WTC11 (cell line): Measurements from ENCODE around the gene PAOX. TPM values are rescaled to one million over a fixed set of nuclear protein-coding genes. Genes with fewer than 3 reads are reported as not detected.

Source experiments
- ATAC-seq: fragments of 200-7000 bp; cut with Tn5 transposase; 2 replicates; pipeline ENCODE4 v1.10.0; 2021; ENCODE audit warnings: mild to moderate bottlenecking, moderate library complexity
- CTCF ChIA-PET: fragments of 300-600 bp; sonication (Branson Sonifier 250); formaldehyde crosslinking; loops from one replicate; lab custom pipeline; 2021; ENCODE audit warnings: antibody characterized with exemption; lab: Charles Lee
- POLR2A ChIA-PET: fragments of 350-600 bp; sonication (Branson Sonifier 250); formaldehyde crosslinking; loops from one replicate; lab custom pipeline; 2021; ENCODE audit warnings: antibody characterized with exemption; lab: Charles Lee
- DNase-seq: peaks from one replicate; pipeline ENCODE4 v3.0.0; 2021; ENCODE audit warnings: low spot score
- H3K27ac Mint-ChIP-seq: 2 replicates; pipeline ENCODE4 v1.8.0; 2021; ENCODE audit warnings: mixed read lengths
- H3K27me3 Mint-ChIP-seq: 2 replicates; pipeline ENCODE4 v1.8.0; 2021; ENCODE audit warnings: low read depth, mild to moderate bottlenecking, moderate library complexity, mixed read lengths
- H3K36me3 Mint-ChIP-seq: 2 replicates; pipeline ENCODE4 v1.8.0; 2021; ENCODE audit warnings: mixed read lengths
- H3K4me1 Mint-ChIP-seq: 2 replicates; pipeline ENCODE4 v1.8.0; 2022; ENCODE audit warnings: mixed read lengths
- H3K4me3 Mint-ChIP-seq: 2 replicates; pipeline ENCODE4 v1.8.0; 2021; ENCODE audit warnings: mild to moderate bottlenecking, moderate library complexity, mixed read lengths
- H3K9me3 Mint-ChIP-seq: 2 replicates; pipeline ENCODE4 v1.8.0; 2021; ENCODE audit warnings: mixed read lengths
- IRF2 ChIP-seq: sonication (generic); formaldehyde crosslinking; IDR thresholded peaks from 2 replicates; pipeline ENCODE4 v1.8.0; 2022; ENCODE audit warnings: low read depth, missing genetic modification reagents, borderline replicate concordance
- SMAD4 ChIP-seq: sonication (generic); formaldehyde crosslinking; IDR thresholded peaks from 2 replicates; pipeline ENCODE4 v1.8.0; 2022; ENCODE audit warnings: mild to moderate bottlenecking, missing genetic modification reagents
- SP1 ChIP-seq: sonication (generic); formaldehyde crosslinking; conservative IDR thresholded peaks from 2 replicates; pipeline ENCODE4 v1.8.1; 2022; ENCODE audit warnings: missing genetic modification reagents
- ZNF138 ChIP-seq: sonication (generic); formaldehyde crosslinking; conservative IDR thresholded peaks from 2 replicates; pipeline ENCODE4 v1.8.1; 2022; ENCODE audit warnings: mild to moderate bottlenecking, moderate library complexity, missing genetic modification reagents
- ZNF232 ChIP-seq: sonication (generic); formaldehyde crosslinking; IDR thresholded peaks from 2 replicates; pipeline ENCODE4 v1.8.0; 2022; ENCODE audit warnings: mild to moderate bottlenecking, missing genetic modification reagents
- total RNA-seq: library from RNA; stranded (reverse); gene quantifications from 3 replicates; pipeline ENCODE4 v1.2.3, GENCODE V29; 2021
- TF ChIP-seq, protein P1 (sequence below): sonication (generic); formaldehyde crosslinking; IDR thresholded peaks from 2 replicates; pipeline ENCODE4 v1.8.0; 2023; ENCODE audit warnings: missing genetic modification reagents, mild to moderate bottlenecking, borderline replicate concordance
- TF ChIP-seq, protein P2 (sequence below): fragments of 250-450 bp; sonication (Bioruptor Pico); IDR thresholded peaks from 2 replicates; pipeline ENCODE4 v1.9.0; 2021; ENCODE audit warnings: mild to moderate bottlenecking
- TF ChIP-seq, protein P3 (sequence below): sonication (generic); formaldehyde crosslinking; IDR thresholded peaks from 2 replicates; pipeline ENCODE4 v1.8.0; 2022; ENCODE audit warnings: missing genetic modification reagents
- TF ChIP-seq, protein P4 (sequence below): fragments of 250-450 bp; sonication (Bioruptor Pico); IDR thresholded peaks from 2 replicates; pipeline ENCODE4 v1.9.0; 2021; ENCODE audit warnings: moderate library complexity, mild to moderate bottlenecking, inconsistent platforms, borderline replicate concordance
- TF ChIP-seq, protein P5 (sequence below): fragments of 250-450 bp; sonication (Bioruptor Pico); IDR thresholded peaks from 2 replicates; pipeline ENCODE4 v2.1.2; 2022; ENCODE audit warnings: mild to moderate bottlenecking, moderate library complexity

PAOX gene
- total RNA-seq, 1 experiment from 2014 or later = 3.6 TPM

DNA sequence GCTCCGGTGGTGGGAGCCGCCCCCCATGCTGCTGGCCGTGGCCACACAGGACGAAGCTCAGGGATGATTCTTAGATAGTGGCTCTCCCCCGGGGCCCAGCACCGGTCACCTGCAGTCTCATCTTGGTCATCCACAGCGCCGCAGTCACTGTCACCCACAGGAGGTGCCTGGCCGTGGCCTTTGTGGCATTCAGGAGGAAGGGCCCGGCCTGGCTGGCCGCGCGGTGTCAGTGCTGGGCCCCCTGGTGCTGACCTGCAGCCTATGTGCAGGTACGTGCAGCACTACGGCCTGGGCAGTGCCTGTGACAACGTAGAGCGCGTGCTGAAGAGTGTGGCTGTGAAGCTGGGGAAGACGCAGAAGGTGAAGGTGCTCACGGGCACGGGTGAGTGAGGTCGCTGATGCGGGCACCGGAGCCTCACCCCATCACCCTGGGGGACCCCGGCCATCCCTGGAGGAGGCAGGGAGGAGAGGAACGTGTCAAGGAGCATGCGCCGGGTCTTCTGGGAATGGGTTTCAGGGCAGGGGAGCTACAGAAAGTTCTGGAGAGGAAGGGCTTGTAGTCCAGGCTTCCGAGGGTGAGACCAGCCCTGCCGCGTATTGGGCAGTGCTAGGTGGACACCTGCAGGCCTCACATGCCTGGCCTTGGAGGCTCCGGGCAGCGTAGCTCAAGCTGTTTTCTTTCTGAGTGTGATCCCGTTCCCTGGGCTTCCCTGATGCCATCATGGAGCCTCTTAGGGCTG, 40.3 kb downstream of the PAOX start (continued):
- TF ChIP-seq, protein P1, sequence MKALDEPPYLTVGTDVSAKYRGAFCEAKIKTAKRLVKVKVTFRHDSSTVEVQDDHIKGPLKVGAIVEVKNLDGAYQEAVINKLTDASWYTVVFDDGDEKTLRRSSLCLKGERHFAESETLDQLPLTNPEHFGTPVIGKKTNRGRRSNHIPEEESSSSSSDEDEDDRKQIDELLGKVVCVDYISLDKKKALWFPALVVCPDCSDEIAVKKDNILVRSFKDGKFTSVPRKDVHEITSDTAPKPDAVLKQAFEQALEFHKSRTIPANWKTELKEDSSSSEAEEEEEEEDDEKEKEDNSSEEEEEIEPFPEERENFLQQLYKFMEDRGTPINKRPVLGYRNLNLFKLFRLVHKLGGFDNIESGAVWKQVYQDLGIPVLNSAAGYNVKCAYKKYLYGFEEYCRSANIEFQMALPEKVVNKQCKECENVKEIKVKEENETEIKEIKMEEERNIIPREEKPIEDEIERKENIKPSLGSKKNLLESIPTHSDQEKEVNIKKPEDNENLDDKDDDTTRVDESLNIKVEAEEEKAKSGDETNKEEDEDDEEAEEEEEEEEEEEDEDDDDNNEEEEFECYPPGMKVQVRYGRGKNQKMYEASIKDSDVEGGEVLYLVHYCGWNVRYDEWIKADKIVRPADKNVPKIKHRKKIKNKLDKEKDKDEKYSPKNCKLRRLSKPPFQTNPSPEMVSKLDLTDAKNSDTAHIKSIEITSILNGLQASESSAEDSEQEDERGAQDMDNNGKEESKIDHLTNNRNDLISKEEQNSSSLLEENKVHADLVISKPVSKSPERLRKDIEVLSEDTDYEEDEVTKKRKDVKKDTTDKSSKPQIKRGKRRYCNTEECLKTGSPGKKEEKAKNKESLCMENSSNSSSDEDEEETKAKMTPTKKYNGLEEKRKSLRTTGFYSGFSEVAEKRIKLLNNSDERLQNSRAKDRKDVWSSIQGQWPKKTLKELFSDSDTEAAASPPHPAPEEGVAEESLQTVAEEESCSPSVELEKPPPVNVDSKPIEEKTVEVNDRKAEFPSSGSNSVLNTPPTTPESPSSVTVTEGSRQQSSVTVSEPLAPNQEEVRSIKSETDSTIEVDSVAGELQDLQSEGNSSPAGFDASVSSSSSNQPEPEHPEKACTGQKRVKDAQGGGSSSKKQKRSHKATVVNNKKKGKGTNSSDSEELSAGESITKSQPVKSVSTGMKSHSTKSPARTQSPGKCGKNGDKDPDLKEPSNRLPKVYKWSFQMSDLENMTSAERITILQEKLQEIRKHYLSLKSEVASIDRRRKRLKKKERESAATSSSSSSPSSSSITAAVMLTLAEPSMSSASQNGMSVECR = no peak
- TF ChIP-seq ZNF232 (CRISPR knock-in tag) (no peak), SP1 (no peak)
- TF ChIP-seq, protein P2, sequence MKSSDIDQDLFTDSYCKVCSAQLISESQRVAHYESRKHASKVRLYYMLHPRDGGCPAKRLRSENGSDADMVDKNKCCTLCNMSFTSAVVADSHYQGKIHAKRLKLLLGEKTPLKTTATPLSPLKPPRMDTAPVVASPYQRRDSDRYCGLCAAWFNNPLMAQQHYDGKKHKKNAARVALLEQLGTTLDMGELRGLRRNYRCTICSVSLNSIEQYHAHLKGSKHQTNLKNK = no peak
- TF ChIP-seq, protein P3, sequence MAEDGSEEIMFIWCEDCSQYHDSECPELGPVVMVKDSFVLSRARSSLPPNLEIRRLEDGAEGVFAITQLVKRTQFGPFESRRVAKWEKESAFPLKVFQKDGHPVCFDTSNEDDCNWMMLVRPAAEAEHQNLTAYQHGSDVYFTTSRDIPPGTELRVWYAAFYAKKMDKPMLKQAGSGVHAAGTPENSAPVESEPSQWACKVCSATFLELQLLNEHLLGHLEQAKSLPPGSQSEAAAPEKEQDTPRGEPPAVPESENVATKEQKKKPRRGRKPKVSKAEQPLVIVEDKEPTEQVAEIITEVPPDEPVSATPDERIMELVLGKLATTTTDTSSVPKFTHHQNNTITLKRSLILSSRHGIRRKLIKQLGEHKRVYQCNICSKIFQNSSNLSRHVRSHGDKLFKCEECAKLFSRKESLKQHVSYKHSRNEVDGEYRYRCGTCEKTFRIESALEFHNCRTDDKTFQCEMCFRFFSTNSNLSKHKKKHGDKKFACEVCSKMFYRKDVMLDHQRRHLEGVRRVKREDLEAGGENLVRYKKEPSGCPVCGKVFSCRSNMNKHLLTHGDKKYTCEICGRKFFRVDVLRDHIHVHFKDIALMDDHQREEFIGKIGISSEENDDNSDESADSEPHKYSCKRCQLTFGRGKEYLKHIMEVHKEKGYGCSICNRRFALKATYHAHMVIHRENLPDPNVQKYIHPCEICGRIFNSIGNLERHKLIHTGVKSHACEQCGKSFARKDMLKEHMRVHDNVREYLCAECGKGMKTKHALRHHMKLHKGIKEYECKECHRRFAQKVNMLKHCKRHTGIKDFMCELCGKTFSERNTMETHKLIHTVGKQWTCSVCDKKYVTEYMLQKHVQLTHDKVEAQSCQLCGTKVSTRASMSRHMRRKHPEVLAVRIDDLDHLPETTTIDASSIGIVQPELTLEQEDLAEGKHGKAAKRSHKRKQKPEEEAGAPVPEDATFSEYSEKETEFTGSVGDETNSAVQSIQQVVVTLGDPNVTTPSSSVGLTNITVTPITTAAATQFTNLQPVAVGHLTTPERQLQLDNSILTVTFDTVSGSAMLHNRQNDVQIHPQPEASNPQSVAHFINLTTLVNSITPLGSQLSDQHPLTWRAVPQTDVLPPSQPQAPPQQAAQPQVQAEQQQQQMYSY (CRISPR knock-in tag) = no peak

DNA sequence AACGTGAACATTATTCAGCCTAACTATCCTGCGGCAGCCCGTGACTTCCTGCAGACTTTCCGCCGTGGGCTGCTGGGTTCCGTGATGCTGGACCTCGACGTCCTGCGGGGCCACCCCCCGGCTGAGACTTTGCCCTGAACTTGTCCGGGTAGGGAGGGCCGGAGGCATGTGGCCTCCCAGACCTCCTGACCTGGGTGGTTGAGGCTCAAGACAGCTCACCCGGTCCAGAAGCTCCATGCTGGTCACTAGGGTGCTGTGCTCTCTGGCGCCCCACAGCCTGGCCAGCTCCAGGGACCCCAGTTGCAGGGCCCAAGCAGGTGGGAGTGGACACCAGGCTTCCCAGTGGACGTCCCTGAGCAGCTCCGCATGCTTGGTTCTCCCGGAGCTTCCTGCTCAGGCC, 41.0 kb downstream of the PAOX start:
- peaks cover 12% of the 10 kb centered on the region for H3K27me3 Mint-ChIP-seq
- H3K4me3 Mint-ChIP-seq = no peak overlapping the region
- no peak overlapping the region for H3K27ac Mint-ChIP-seq
- H3K4me1 Mint-ChIP-seq = no peaks in the 10 kb centered on the region
- TF ChIP-seq, protein P4, sequence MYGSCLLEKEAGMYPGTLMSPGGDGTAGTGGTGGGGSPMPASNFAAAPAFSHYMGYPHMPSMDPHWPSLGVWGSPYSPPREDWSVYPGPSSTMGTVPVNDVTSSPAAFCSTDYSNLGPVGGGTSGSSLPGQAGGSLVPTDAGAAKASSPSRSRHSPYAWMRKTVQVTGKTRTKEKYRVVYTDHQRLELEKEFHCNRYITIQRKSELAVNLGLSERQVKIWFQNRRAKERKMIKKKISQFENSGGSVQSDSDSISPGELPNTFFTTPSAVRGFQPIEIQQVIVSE (CRISPR knock-in tag) = no peak
- TF ChIP-seq, protein P5, sequence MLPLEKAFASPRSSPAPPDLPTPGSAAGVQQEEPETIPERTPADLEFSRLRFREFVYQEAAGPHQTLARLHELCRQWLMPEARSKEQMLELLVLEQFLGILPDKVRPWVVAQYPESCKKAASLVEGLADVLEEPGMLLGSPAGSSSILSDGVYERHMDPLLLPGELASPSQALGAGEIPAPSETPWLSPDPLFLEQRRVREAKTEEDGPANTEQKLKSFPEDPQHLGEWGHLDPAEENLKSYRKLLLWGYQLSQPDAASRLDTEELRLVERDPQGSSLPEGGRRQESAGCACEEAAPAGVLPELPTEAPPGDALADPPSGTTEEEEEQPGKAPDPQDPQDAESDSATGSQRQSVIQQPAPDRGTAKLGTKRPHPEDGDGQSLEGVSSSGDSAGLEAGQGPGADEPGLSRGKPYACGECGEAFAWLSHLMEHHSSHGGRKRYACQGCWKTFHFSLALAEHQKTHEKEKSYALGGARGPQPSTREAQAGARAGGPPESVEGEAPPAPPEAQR (CRISPR knock-in tag) = no peak
- TF ChIP-seq SMAD4 (no peak), IRF2 (CRISPR knock-in tag) (no peak)
- DNase-seq (no peak), ATAC-seq (no peak)
- ChIA-PET CTCF (interaction anchor here (1.2 kb wide), 1 partner anchor 68 kb away, joined by 3 read pairs; no protein-coding TSS in a partner anchor), POLR2A (no interaction called here)
- peaks cover 10% of the 10 kb centered on the region for H3K9me3 Mint-ChIP-seq
- peaks cover 14% of the 10 kb centered on the region for H3K36me3 Mint-ChIP-seq

DNA sequence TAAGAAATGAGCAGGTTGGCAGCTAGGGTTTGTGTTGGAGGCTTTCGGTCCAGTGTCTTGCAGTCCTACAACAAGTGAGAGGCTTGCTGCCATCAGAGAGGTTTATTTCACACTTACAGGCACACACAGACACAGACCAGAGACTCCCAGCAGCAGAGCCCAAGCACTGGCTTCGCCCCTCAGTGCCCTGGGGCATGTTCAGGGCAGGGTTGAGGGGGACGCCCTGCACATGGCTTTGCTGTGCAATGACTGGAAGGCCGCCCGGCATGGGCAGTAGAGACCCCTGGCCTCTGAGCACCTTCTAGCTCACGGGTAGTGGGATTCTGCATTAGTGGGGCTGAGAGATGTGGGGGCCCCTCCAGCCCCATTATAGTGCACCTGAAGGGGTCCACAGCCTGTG, 41.5 kb downstream of the PAOX start:
- H3K4me3 Mint-ChIP-seq = no peak overlapping the region

More for the DNA sequence above, 41.5 kb downstream of the PAOX start:
- no peaks in the 10 kb centered on the region for H3K4me1 Mint-ChIP-seq
- CTCF ChIA-PET = interaction anchor here (0.9 to 1.2 kb wide), 2 partner anchors 69 to 91 kb away, joined by 3 read pairs; no protein-coding TSS in a partner anchor
- no peak for TF ChIP-seq ZNF138
- no peak overlapping the region for H3K27ac Mint-ChIP-seq
- H3K27me3 Mint-ChIP-seq = peaks cover 14% of the 10 kb centered on the region
- no peak for DNase-seq
- peaks cover 8% of the 10 kb centered on the region for H3K36me3 Mint-ChIP-seq
- POLR2A ChIA-PET = no interaction called here
- no peak for ATAC-seq
- peaks cover 5% of the 10 kb centered on the region for H3K9me3 Mint-ChIP-seq
